SIG-M5 treated with dmso at 0.1 percent for 504 hours (cell line): ENCODE measurements around the gene CELF2.
"Not testable (repeated sequence)": the region's sequence is repeated elsewhere in the genome, so short reads cannot be mapped to it uniquely, and the experiment has no call there.

Source experiments
- DNase-seq: peaks from one replicate; lab custom pipeline; 2025; ENCODE audit not compliant: unreplicated experiment; lab: John Stamatoyannopoulos, UW

The CELF2 gene

DNA sequence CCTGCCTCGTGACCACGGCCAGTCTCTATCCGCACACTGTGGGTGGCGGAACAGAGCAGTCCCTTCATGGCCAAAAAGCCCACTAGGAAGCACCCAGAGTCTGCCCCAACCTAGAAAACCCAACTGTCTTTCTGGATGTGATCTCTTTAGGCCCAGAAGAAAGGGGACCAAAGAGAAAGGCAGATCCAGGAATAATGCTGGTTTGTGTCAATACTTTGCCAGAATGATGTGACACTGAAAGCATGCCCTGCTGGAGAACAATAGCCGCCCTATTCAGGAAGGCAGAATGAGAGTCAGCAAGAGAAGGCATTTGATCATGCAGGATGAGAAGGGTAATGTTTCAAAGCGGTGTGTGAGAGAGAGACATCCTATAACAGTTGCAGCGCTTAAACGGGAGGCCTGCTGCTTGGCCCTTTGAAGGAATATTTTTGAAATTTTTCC is 319.1 kb downstream of the CELF2 start:
- no peak for DNase-seq

DNA sequence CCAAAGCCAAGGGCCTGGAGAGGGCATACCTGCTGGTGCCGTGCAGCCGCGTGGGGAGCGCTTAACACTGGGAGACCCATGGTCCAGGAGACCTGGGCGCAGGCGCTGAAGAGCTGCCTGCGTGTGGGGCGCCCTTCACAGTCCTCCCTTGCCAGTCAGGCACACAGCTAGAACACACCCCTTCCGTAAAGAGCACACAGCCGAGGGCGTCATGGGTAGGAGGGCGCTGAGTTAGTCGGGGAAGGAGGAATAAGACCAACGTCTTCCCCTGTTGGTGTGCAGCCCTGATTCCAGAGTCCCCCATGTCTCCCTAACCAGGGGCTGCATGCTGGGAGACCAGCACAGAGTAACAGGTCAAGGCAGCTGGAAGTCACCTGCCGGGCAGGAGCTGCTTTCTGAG is 319.8 kb downstream of the CELF2 start:
- DNase-seq, result no peak

DNA sequence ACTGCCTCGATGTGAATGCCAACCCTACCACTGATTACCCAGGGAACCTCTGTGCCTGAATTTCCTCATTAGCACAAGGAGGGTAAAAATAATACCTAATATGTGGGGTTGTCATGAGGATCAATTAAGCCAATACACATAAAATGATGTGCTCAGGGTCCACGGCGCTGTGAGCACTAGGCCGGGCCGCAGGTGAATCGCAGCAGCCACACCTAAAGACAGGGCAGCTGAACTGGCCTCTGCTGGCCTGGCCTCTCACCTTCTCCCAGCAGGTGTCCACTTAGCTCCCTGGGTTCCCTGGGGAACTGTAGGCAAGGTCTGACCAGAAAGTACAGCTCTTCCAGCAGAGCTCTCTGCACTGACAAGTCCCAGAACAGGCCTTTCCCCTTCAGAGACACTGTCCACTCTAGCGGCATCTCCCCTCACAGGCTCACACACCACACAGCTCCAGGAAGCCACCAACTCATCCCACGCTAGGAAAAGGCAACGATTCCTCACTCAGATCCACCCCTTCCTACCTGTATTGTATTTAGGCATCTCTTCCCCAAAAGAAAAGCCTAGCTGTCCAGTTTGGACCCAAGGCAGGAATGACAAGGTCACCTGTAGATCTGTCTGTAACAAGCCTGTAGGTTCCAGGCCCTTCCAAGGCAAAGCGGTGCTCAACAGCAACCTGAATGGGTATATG is 320.6 kb downstream of the CELF2 start:
- no peak for DNase-seq

DNA sequence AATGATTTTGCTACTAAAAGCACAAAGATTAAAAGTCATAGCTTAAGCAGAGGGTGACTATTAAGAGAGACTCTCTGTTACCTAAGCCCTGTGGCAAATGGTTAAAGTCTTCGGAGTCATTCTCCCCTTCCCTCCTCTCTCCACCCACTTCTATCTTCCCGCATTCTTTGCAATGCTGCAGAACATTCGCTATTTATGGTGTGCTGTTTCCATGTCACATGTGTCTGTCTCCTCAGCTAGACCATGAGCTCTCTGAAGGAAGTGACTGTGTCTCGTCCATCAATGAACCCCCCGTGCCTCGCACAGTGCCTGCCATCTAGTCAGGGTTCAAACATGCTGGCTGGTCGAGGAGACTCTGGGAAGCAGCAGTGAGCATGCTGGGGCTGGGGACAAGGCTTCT is 321.3 kb downstream of the CELF2 start:
- no peak for DNase-seq

DNA sequence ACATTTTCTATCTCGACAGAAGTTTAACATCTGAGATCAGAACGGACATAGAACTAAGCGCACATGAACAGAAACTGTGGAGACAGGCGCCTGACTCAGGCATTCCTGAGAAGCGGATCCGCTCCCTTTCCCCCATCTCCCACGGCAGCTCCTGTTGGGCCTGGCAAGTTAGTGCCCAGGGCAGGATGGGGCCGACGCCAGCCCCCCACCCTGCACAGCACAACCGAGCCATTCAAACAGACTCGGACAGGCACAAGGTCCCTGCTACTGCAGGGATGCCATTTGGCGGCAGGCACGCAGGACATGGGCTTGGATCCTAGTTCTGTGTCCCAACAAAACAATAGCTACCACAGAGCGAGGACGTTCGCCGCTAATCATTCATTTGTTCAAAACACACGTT is 322.0 kb downstream of the CELF2 start:
- DNase-seq, result no peak

DNA sequence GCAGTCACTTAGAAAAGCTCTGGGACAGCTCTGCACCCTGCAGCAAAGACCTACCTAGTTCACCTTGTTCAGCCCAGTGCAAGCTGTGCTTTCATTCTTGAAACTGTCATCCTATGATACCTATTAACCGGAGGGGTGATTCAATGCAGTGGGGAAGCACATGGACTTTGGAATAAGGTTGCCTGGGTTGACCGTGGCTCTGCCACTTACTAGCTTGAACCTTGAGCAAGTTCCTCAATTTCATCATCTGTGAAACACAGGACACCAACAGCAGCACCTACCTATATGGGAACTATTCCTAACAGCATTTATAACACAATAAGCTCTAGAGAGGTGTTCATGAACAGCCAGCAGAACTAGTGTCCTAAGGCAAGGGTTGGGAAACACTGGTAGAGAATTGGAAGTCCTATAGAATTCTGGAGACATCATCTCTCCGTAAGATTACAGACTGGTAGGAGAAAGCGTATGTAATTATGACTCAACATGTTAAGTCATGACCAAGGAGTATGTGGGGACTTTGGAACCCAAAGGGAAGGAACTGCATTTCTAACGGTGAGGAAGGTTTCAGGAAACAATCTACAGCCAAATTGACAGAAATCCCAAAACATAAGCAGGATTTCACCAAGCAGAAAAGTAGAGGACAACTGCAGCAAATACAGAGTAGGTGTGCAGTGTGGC is 323.8 kb downstream of the CELF2 start:
- DNase-seq, result no peak

DNA sequence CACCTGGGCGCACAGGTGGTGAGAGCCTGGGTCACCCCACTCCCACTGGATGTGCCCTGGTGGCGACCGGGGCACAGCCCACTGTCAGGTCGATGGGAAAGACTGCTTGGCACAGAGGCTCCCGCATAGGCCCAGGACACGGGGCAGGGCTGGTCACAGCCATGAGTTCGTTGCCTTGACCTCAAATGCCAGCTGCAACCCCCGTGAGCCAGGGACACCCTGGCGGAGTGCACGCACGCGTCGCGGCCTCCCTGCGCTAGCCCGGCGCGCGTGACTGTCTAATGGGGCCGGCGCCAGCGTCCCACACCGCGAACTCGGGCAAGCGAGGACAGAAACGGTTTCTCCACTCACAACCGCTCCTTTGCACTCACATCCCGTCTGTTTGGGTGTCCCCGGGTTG is 326.4 kb downstream of the CELF2 start:
- no peak for DNase-seq

DNA sequence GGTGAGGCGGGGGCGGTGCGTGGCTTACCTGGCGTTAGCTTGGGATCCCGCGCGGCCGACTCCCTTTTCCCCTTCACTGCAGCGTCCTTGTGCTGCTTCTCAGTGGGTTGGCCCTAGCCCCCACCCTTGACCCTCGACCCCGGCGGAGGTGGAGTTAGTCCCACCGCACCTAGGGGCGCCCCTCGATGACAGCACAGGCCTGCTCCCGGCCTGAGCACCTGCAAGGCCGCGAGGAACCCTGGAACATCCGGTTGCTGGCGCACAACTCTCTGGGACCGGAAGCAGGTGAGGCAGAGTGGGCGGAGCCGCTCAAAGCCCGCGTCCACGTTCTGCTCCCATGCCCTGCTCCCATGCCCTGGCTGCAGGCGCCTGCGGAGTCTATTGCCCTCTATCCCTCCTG is 326.9 kb downstream of the CELF2 start:
- no peak for DNase-seq

DNA sequence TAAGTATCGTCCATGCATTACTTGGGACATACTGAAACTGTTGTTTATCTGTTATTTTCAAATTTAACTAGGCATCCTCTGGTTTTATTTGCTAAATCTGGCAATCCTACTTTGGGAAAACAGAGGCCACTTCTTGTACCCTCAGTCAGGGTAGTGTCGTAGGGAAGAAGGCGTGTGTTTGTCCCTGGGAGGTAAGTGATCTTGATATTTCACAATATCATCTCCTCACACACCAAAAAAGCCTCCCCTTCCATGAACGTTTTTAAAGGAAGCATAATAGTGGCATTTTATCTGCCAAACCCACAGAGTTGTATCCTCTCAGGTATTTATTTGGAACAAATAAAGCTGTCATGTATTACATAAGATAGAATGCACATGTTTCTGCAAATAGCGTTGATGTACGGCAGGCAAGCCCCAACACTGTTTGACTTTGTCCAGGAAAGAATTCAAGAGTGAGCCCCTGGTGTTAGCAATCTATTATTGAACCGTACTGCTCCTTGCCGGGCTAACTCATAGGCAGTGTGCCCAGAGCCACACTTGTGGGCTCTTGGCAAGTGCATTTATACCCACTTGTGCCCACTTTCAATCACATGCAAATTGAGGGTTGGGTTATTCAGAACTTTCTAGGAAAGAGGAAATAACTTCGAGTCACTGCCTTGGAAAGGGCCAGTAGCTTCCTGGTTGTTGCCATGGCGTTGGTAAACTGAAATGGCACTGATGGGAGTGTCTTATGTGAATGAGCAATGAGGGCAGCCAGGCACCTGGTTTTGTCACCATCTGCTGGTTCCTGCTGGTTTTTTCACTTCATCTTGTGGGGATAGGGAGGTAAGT is 327.8 kb downstream of the CELF2 start:
- DNase-seq, result peak; percentile 64

DNA sequence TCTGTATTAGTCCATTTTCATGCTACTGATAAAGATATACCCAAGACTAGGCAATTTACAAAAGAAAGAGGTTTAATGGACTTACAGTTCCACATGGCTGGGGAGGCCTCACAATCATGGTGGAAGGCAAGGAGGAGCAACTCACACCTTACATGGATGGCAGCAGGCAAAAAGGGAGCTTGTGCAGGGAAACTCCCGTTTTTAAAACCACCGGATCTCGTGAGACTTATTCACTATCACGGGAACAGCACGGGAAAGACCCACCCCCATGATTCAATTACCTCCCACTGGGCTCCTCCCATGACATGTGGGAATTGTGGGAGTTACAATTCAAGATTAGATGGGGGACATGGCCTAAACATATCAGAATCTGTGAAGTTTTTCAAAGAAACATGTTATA is 329.9 kb downstream of the CELF2 start:
- DNase-seq, result not testable (repeated sequence)

DNA sequence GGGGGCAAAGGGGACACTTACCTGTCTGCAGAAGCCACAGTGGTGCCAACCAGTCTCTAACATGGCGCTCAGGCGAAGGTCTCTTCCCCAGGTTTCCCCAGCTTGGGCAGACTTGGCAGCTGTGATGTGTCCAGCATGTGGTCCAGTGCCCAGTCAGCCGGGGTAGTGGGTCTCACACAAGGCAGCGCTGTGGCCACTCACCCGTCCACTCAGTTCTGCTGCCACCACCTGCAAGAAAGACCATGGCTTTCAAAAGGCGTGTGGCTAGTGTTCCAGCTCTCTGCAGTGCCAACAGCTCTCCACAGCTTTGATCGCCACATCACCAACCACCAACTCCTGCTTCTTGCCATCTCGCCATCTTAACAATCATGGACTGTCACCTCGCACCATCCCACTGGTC is 334.1 kb downstream of the CELF2 start:
- no peak for DNase-seq

DNA sequence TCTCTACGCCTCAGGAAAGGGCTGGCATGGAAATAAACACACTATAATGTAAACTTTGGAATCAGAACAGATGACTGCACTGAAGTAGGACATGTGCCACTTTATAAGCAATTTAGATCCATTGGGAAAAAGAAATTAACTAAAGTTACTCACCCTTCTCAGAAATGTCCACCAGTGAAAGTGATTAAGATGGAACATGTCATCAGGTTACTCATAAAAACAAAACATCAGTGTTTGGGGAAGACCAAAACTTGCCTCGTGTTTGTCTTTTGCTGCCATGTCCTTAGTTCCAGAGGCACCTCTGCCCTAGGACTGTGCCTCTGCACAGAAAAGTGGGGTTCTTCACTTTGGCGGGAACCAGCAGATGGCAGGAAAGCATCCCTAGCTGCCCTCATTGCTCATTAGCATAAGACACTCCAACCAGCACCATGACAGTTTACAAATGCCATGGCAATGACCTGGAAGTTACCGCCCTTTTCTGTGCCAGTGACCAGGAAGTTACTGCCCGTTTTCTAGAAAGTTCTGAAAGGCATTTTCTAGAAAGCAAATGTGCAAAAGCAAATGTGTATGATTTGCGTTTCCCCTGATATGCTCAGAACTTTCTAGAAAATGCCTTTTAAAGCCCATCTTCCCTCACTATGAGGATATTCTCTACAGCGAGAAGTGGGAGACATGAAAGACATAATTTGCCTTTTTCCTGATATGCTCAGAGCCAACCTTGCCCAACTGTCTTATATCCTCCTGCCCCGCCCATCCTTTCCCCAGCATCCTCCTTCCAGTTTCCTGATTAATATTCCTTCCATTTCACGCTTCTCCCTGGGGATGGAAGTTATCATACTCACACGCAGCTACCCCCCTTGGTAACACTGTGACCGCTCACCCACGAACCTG is 335.6 kb downstream of the CELF2 start:
- no peak for DNase-seq

DNA sequence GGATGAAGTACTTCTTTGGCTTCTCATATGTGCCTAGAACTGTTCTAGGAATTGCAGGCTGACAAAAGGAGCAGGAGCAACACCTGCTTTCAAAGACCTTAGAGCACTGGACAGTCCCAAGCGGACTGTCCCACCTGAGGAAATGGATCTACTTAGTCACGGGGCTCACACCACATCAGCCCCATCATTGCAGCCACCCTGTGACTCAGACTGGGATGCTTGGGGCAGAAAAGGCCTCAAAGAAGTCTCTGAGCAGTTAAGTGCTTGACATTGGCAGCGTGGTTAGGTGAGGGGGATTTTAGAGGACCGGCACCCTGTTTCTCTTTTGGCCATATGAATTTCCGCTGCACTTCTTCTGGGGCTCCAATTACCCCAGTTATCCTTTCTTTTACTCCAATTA is 337.2 kb downstream of the CELF2 start:
- no peak for DNase-seq

DNA sequence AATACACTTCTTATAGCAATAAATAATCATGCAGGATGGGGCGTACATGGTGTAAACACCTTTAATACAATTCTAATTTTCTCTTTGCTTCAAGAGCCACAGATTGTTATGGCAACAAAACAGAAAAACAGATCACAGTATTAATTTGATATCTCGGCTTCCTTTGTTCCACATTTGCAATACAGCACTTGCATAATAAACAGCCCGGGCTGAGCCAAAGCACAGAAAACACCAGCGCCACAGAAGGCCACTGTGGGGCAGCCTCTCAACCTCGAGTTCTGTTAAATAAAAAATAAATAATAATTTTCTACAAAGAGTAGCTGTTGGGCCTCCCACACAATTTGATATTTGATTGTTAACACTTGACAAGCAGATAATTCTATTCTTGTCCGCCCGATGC is 337.9 kb downstream of the CELF2 start:
- DNase-seq, result no peak

DNA sequence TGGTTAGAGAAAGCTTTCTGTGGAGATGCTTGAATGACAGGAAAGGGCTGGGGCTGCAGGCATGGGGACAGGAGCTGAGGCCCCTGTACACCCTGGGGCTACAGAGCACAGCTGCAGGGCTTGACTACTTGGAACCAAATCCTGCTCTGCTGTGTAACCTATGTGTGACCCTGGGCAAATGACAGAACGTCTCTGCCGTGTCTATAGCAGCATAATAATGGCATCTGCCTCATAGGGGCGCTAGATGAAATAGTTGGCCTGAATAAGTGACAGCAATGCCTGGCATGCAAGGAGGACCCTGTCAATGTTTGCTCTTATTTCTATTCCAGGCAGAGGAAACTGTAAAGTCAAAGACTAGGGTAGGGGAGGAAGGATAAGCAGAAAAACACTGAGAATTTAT is 339.8 kb downstream of the CELF2 start:
- no peak for DNase-seq

DNA sequence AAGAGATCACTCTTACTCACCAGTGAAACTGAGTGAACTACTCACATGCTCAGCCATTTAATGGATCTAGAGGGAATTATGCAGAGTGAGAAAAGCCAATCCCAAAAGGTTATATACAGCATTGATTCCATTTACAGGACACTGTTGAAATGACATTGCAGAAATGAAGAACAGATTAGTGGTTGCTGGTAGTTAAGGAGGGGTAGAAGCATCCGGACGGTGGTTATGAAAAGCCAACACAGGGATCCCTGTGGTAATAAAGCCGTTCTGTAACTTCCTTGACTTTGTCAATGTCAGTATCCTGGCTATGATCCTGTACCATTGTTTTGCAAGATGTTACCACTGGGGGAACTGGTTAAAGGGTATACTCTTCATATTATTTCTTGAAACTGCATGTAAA is 340.3 kb downstream of the CELF2 start:
- no peak for DNase-seq

DNA sequence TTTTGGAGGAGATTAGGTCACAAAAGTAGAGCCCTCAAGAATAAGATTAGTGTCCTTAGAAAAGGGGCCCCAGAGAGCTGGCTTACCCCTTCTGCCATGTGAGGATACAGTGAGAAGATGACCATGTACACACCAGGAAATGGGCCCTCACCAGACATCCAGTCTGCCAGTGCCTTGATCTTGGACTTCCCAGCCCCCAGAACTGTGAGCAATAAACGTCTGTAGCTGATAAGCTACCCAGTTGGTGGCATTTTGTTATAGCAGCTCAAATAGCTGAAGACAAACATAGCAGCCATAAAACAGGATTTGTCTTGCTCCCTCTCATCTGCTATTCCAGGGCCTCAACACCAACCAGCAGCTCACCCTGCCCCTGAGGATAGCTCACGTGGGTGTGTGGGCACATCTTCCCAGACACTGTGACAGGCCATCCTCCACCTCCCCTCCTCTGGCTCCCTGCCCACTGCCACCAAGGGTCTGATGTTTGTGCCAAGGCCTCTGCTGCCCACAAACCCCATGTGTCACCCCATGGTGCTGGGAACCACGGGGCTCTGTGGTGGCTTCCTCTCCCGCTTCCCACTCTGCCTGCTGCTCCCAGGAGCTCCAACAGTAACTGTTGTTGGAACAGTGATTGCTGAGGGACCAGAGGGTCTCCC is 341.4 kb downstream of the CELF2 start:
- no peak for DNase-seq

DNA sequence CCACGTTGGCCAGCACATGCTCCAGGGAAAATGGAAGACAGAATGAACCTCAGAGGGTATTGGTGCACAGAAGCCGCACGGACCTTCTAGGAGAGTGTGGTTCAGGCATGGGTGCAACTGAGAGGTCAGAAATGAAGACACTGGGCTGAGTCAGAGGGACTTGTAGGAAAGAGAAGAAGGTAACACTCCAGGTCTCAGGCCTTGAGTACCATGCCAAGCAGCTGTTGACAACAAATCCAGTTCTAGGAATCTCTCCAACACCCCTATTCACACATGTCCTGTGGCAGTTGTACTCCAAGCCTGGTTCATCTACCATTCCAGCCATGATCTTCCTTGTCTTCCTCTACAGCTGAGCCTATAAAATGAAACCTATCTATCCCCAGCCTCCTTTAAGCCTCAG is 342.2 kb downstream of the CELF2 start:
- no peak for DNase-seq

DNA sequence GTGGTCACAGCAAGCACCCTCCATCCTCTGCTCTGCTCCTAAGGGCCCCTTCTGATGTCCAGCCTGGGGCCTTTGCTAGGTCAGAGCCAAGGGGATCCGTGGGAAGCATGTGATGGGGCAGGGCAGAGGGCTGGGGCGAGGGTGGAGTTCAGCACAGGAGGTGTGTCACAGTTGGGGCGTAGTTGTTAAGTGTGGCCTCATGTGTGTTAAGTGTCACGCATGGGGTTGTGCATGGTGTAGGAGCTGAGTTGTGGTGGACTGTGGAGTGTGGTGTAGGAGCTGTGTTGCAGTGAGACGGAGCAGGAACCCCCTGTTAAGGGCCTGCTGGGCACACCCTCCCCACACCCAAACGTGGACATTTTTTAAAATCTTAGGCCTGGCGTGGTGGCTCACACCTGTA is 345.8 kb downstream of the CELF2 start:
- DNase-seq, result no peak

DNA sequence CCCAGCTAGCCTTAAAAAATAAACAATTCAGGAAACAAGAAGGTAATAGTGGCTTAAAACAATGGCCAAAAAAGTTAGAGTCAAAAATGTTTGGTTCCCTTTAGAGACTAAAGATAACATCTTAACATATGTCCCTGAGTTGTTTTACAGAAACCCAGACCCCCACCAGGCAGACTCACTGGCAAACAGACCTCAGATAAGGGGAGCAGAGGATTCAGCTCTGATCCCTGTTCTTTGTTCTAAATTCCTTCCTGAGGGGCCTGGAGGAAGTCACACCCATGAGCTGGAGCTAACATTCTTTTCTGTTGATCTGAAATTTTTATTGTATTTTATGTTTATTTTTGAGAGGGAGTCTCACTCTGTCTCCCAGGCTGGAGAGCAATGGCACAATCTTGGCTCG is 346.6 kb downstream of the CELF2 start:
- DNase-seq, result no peak

DNA sequence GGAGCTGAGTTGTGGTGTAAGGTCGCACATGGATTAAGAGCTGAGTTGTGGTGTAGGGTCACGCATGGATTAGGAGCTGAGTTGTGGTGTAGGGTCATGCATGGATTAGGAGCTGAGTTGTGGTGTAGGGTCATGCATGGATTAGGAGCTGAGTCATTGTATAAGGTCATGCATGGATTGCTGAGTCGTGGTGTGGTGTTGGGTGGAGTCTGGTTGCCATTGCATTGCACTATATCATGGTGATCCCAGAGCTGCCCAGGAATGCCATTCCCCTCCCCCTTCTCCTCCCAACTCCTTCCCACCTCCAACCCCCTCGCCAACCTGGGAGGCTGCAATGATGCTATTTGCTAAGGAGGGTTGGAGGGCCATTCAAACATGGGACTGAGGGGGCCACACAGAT is 349.2 kb downstream of the CELF2 start:
- not testable (repeated sequence) for DNase-seq
